Right lobe of liver (tissue), 6 donors: Measurements from ENCODE around the gene OR2AG1. TPM values are rescaled to one million over a fixed set of nuclear protein-coding genes. Genes with fewer than 3 reads are reported as not detected.

Experiments
- ATAC-seq, 4 donors: fragments of 200-7000 bp; cut with Tn5 transposase; one replicate each; pipeline ENCODE4 v1.9.1; 2020; ENCODE audit warnings: mild to moderate bottlenecking in 4 of 4, moderate library complexity in 4 of 4
- DNase-seq, 3 donors: peaks; one replicate each; pipeline ENCODE4 v3.0.0-alpha.2; 2020
- H3K27ac ChIP-seq, 3 donors: fragments of 200-600 bp; one replicate each; pipeline ENCODE4 v1.8.0; 2022
- H3K27me3 ChIP-seq, 2 donors: fragments of 200-600 bp; one replicate each; pipeline ENCODE4 v1.8.0; 2022
- H3K36me3 ChIP-seq, 4 donors: fragments of 200-600 bp; sonication (generic) in 1 of 4; one replicate each; pipeline versions ENCODE4 v1.5.1 to v1.8.0; 2017 to 2022; ENCODE audit warnings: control low read depth in 1 of 4
- H3K4me1 ChIP-seq, 4 donors: fragments of 200-600 bp; sonication (generic) in 1 of 4; one replicate each; pipeline versions ENCODE4 v1.5.1 to v1.8.0; 2017 to 2022; ENCODE audit warnings: control low read depth in 1 of 4
- H3K4me3 ChIP-seq, 3 donors: fragments of 200-600 bp; one replicate each; pipeline ENCODE4 v1.8.0; 2022
- H3K9me3 ChIP-seq, 4 donors: fragments of 200-600 bp; sonication (generic) in 1 of 4; one replicate each; pipeline versions ENCODE4 v1.5.1 to v1.8.0; 2017 to 2022; ENCODE audit warnings: control low read depth in 1 of 4
- POLR2A ChIP-seq: fragments of 450-650 bp; IDR thresholded peaks from one replicate; pipeline ENCODE4 v1.6.1; 2017; ENCODE audit warnings: antibody characterized with exemption, mild to moderate bottlenecking
- WGBS: methylation state at CpG from one replicate; pipeline ENCODE4 v1.1.6; 2018; ENCODE audit warnings: low coverage, low lambda C conversion rate; ENCODE audit not compliant: insufficient coverage; ENCODE audit errors: missing lambda C conversion rate; 5-methylcytosine and 5-hydroxymethylcytosine counted together
- intact Hi-C, 2 donors: fragments of 100-400 bp; cut with DNase I; formaldehyde crosslinking; loops; one replicate each; pipeline versions ENCODE4 v1.11.2 to v1.14.1; 2022
- total RNA-seq, 6 experiments: library from RNA; depleted of rRNA in 2 of 6; stranded (reverse); fragments of >200 nt in 2 of 6; fragmentation: NEBNext Ultra II Directional in 3 of 6; extraction: Animal tissue kit (Norgen Biotek cat#: 25700) in 3 of 6; gene quantifications; one replicate each; pipeline versions ENCODE4 v1.1.0 to v1.2.4, GENCODE V29; 2016 to 2023
- TF ChIP-seq, protein P1 (sequence below), 4 donors: fragments of 200-600 bp in 3 of 4; fragments of 450-650 bp in 1 of 4; IDR thresholded peaks; one replicate each; pipeline versions ENCODE4 v1.5.1 to v1.8.0; 2016 to 2022; ENCODE audit warnings: antibody characterized with exemption in 4 of 4, mild to moderate bottlenecking in 2 of 4
- donor health status: DM: no; HTN: yes; CAD: no.
- donor health status: DM: no; HTN: no; CAD: no.
- donor health status: DM: no; HTN: no; CAD: no.
- donor health status: DM: no; HTN: yes; CAD: no.
- donor health status: DM: no; HTN: yes; CAD: no.

The OR2AG1 gene
- total RNA-seq, 6 experiments from 2014 or later = not detected

DNA sequence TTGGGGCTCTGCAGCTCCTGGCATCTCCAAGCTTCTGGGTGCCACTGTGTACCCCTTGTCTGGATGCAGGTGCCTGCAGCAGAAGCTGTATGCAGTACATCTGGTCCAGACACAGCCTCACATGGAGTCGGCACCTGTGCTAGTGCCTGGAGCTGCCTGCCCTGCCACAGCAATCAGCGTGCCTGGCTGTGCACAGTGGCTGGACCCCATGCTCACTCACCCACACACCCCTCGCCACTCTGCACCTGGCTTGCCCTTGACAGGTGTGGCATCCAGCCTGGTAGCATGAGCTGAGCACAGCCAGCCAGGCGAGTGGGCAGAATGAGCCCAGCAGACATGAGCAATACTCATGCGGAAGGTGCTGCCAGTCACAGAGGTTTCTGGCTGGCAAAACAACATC is 36.1 kb downstream of the OR2AG1 start:
- DNase-seq = no peak
- Histone ChIP-seq H3K36me3 (no peaks in the 10 kb centered on the region), H3K27ac (no peak overlapping the region), H3K9me3 (no peaks in the 10 kb centered on the region), H3K27me3 (no peaks in the 10 kb centered on the region), H3K4me3 (no peak overlapping the region), H3K4me1 (no peaks in the 10 kb centered on the region)
- TF ChIP-seq, protein P1, sequence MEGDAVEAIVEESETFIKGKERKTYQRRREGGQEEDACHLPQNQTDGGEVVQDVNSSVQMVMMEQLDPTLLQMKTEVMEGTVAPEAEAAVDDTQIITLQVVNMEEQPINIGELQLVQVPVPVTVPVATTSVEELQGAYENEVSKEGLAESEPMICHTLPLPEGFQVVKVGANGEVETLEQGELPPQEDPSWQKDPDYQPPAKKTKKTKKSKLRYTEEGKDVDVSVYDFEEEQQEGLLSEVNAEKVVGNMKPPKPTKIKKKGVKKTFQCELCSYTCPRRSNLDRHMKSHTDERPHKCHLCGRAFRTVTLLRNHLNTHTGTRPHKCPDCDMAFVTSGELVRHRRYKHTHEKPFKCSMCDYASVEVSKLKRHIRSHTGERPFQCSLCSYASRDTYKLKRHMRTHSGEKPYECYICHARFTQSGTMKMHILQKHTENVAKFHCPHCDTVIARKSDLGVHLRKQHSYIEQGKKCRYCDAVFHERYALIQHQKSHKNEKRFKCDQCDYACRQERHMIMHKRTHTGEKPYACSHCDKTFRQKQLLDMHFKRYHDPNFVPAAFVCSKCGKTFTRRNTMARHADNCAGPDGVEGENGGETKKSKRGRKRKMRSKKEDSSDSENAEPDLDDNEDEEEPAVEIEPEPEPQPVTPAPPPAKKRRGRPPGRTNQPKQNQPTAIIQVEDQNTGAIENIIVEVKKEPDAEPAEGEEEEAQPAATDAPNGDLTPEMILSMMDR (IDR thresholded peaks at IDR 0.05) = no peak
- no peak for TF ChIP-seq POLR2A
- intact Hi-C loops = no loop called here
- no peak for ATAC-seq
- 40% methylated on average over 2 of the region's 5 CpGs for WGBS

DNA sequence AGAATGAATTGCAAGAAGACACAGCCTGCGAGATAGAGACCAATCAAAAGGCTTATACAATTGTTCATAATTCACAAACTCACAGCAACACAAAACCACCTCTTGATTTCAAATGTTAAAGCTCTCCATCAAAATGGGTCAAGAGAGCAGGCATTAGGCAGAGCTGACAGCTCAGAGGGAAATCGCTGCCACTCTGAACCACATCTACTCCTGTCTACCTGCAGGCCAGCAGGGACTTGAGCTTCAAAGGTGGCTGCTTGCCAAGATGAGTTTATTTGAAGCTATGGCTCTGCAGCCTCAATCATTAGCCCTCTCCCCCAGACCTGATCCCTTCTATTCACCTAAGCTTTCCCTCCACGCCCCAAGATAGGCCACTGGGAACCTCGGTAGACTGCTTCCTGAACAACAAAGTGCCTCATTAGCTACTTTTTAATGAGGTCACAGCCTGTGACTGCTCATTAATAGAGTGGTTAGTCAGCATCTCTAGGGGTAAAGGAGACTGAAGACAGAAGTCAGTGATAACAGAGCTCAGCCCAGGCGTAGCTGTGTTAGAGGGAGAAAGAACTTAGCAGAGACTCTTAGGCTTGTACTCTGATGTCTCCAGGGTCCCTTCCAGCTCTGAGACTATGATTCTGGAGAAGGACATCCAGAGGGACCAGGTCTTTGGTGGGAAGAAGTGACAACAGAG is 41.5 kb downstream of the OR2AG1 start:
- ATAC-seq = no peak
- no peak overlapping the region for H3K27ac ChIP-seq
- TF ChIP-seq, protein P1 (IDR thresholded peaks at IDR 0.05) = no peak
- TF ChIP-seq POLR2A = no peak
- 49% methylated on average over 4 of the region's 5 CpGs for WGBS
- H3K9me3 ChIP-seq = no peaks in the 10 kb centered on the region
- DNase-seq = no peak
- no peak overlapping the region for H3K4me3 ChIP-seq
- H3K4me1 ChIP-seq = no peaks in the 10 kb centered on the region
- intact Hi-C loops = no loop called here
- no peaks in the 10 kb centered on the region for H3K27me3 ChIP-seq
- H3K36me3 ChIP-seq = no peaks in the 10 kb centered on the region

DNA sequence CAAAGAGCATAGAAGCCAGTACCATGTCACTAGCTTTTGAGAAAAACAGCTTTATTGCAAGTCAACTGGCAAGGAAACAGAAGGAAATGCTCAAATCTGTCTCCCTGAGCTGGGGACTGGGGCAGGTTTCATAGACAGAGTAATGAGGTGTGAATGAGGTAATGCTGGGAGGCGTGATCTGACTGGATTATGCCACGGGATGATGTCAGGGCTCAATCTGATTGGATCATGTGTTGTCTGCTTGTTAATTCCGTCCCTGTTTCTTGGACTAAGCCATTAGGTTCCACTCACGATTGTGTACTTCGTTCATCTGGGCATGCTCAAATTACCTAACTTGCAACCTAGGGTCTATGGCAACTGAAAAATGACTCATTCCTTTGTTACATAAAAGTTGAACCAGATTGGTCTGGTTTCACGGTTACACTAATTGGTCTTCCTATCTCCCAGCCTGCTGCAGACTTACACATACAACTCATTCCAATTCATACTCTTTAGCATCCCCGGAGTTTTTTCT is 42.5 kb downstream of the OR2AG1 start:
- H3K9me3 ChIP-seq = no peaks in the 10 kb centered on the region
- WGBS = 79% methylated on average over 4 of the region's 7 CpGs
- no peak overlapping the region for H3K27ac ChIP-seq
- no peaks in the 10 kb centered on the region for H3K36me3 ChIP-seq
- H3K4me3 ChIP-seq = no peak overlapping the region
- ATAC-seq = no peak
- TF ChIP-seq POLR2A = no peak
- TF ChIP-seq, protein P1 (IDR thresholded peaks at IDR 0.05) = no peak
- no peak for DNase-seq
- no peaks in the 10 kb centered on the region for H3K27me3 ChIP-seq
- no peaks in the 10 kb centered on the region for H3K4me1 ChIP-seq
- intact Hi-C loops = no loop called here

DNA sequence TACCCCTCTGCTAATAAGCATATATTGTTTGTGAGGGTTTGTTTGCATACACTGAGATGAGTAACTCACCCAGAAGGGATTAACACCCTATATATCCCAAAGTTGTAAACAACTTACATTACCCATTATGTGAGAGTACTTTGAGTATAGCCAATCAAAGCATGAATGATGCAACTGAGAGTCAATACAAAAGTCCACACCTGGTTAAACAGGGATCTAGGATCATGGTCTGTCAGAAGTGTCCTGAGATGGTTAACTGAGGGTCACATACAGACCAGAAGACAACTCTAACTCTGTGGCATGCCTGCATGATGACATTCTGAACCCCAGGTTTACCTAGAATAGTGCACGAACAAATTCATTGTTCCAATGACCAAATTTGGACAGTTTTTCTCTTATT is 45.3 kb downstream of the OR2AG1 start:
- Histone ChIP-seq H3K36me3 (no peaks in the 10 kb centered on the region), H3K9me3 (no peaks in the 10 kb centered on the region), H3K27me3 (no peaks in the 10 kb centered on the region), H3K4me1 (no peaks in the 10 kb centered on the region), H3K27ac (no peak overlapping the region), H3K4me3 (no peak overlapping the region)
- 25% methylated on average over 1 of the region's 1 CpG for WGBS
- ATAC-seq (no peak), DNase-seq (no peak)
- TF ChIP-seq POLR2A = no peak
- TF ChIP-seq, protein P1 (IDR thresholded peaks at IDR 0.05) = no peak
- intact Hi-C loops = no loop called here
